Fibroblast of pulmonary artery (primary cell): Measurements from ENCODE around the gene TMEM9.

Source experiments
- DNase-seq: peaks from one replicate; pipeline ENCODE4 v3.0.0-alpha.2; 2010; ENCODE audit warnings: low read depth
- H3K4me3 ChIP-seq: replicated peaks from 2 replicates; pipeline ENCODE4 v1.5.1; 2011; ENCODE audit warnings: low read depth, mild to moderate bottlenecking, control low read depth, low read length, moderate library complexity
- CTCF ChIP-seq: IDR thresholded peaks from 2 replicates; pipeline ENCODE4 v1.5.1; 2011; ENCODE audit warnings: mild to moderate bottlenecking, control low read depth, low read length, inconsistent platforms; ENCODE audit errors: missing control alignments

Gene TMEM9

GRCh38 chr1:201098992-201099677 lies 55.1 kb downstream of the TMEM9 start:
- no peak for TF ChIP-seq CTCF
- no peak for DNase-seq
- no peak overlapping the region for H3K4me3 ChIP-seq

GRCh38 chr1:201096977-201097856 lies 57.1 kb downstream of the TMEM9 start:
- TF ChIP-seq CTCF = no peak
- H3K4me3 ChIP-seq = no peak overlapping the region
- DNase-seq = no peak

GRCh38 chr1:201096041-201096461 lies 58.2 kb downstream of the TMEM9 start:
- DNase-seq = no peak
- H3K4me3 ChIP-seq = no peak overlapping the region
- no peak for TF ChIP-seq CTCF

GRCh38 chr1:201095581-201095980 lies 58.7 kb downstream of the TMEM9 start:
- H3K4me3 ChIP-seq = no peak overlapping the region
- no peak for TF ChIP-seq CTCF
- no peak for DNase-seq

GRCh38 chr1:201094832-201095231 lies 59.4 kb downstream of the TMEM9 start:
- no peak overlapping the region for H3K4me3 ChIP-seq
- no peak for DNase-seq
- TF ChIP-seq CTCF = no peak

GRCh38 chr1:201093962-201094361 lies 60.3 kb downstream of the TMEM9 start:
- no peak for DNase-seq
- H3K4me3 ChIP-seq = no peak overlapping the region
- no peak for TF ChIP-seq CTCF
